ENCODE data around the gene OXGR1. TPM values are rescaled to one million over a fixed set of nuclear protein-coding genes. Genes with fewer than 3 reads are reported as not detected.
"Not testable (repeated sequence)": the region's sequence is repeated elsewhere in the genome, so short reads cannot be mapped to it uniquely, and the experiment has no call there.

Gene OXGR1
- not detected for polyA plus RNA-seq (2012; ENCODE audit: missing spikeins)

DNA sequence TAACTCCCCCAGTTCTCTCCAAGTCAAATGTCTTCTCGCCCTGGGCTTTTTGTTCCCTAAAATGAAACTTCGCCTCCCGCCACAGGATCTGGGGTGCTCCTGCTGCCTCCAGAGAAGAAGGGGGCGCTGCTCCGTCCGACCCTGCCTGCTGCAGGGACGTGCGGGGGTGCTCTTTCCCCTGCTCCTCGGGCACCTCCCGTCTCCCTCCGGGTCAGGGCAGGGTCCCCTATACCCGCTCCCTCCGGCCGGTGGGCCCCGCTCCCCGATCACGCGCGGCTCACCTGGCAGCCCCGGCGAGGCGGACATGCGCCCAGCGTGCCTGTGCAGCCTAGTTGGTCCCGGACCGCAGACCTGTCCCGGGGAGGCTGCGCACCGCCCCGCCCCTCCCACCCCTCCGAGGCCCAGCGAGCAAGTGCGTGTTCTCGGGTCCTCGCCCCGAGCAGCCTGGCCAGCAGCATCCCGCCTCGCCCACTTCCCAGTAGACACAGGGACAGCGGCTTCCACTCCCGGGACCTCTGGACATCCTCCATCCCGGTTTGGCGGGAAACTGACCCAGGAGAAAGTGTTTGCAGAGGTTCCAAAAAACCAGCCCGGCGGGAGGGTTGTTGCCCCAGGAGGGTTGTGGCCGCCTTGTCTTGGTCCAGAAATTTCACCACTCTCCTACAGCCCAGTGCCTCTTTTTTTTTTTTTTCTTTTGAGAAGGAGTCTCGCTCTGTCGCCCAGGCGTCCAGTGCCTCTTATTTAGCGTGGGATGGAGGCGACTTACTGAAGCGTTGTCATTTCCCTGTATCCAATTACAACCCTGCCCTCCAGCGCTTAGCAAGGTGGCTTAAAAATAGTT, at the start of gene OXGR1:
Gene OXGR1, minus strand, starts transcription at position 460 of the 841 bp plus-strand sequence. CDS start 6,717 bp downstream, outside the sequence.
- no peak for FAIRE-seq
- DNase-seq (ENCODE audit: insufficient read length): no peak
- TF ChIP-seq POLR2A (IDR thresholded peaks at IDR 0.05; ENCODE audit: low read depth, low read length) (no peak), POLR2AphosphoS5 (IDR thresholded peaks at IDR 0.05; ENCODE audit: low read depth, low read length) (no peak), TAF1 (IDR thresholded peaks at IDR 0.05; ENCODE audit: borderline replicate concordance, low read depth, low read length) (no peak)

DNA sequence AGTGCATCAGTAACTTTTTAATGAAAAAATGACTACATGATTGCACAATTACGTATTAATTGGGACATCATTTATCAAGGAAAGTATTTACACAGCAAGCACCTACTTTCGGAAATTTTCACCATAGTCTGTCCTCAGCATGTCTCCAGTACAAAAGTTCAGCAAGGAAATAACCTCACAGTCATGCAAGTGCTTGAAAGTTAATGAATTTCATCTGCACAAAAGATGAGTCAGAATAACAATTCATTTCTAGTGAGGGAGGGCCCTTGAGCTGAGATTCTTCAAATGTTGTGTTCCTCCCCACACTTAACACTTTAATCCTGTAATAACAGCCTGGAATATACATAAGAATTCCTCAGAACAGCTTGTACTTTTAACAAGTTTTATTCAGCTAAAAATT, 49.0 kb upstream of the OXGR1 start:
- DNase-seq (ENCODE audit: insufficient read length): no peak
- no peak for FAIRE-seq
- TF ChIP-seq POLR2AphosphoS5 (IDR thresholded peaks at IDR 0.05; ENCODE audit: low read depth, low read length): no peak
- TF ChIP-seq POLR2A (IDR thresholded peaks at IDR 0.05; ENCODE audit: low read depth, low read length): no peak
- TF ChIP-seq TAF1 (IDR thresholded peaks at IDR 0.05; ENCODE audit: borderline replicate concordance, low read depth, low read length): no peak

DNA sequence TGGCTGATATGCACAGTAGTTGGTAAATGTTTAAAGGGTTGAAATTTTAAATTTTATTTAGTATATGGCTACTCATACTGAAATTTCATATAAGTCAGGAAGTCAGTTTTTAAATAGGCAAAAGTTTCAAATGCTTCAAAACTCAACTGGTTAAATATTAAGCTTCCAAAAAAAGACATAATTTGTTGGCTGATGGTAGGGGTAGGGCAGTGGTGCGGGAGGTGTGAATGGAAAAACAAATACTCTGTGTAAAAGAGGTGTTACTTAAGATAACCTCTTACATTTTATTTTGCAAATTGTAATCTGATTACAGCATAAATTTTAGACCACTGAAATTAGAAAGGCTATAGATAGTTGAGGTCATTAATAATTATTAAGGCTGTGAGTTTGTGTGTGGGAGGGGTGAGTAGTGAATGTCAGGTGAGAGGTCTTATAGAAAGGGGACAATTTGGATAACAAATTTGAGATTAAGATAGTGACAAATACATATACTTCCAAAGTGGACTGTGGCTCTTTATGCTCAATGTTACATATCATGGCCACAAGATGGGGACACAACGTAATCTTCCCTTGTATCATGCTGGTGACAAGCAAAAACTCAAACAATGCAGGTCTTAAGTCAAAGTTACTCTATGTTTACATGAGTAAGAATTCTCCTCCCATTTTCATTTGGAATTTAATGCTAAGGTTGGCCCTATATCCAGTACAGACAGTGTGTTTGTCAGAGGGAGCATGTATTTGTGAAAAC, 36.6 kb upstream of the OXGR1 start:
- no peak for TF ChIP-seq TAF1 (IDR thresholded peaks at IDR 0.05; ENCODE audit: borderline replicate concordance, low read depth, low read length)
- TF ChIP-seq POLR2A (IDR thresholded peaks at IDR 0.05; ENCODE audit: low read depth, low read length): no peak
- no peak for TF ChIP-seq POLR2AphosphoS5 (IDR thresholded peaks at IDR 0.05; ENCODE audit: low read depth, low read length)
- DNase-seq (ENCODE audit: insufficient read length) (no peak), FAIRE-seq (no peak)

DNA sequence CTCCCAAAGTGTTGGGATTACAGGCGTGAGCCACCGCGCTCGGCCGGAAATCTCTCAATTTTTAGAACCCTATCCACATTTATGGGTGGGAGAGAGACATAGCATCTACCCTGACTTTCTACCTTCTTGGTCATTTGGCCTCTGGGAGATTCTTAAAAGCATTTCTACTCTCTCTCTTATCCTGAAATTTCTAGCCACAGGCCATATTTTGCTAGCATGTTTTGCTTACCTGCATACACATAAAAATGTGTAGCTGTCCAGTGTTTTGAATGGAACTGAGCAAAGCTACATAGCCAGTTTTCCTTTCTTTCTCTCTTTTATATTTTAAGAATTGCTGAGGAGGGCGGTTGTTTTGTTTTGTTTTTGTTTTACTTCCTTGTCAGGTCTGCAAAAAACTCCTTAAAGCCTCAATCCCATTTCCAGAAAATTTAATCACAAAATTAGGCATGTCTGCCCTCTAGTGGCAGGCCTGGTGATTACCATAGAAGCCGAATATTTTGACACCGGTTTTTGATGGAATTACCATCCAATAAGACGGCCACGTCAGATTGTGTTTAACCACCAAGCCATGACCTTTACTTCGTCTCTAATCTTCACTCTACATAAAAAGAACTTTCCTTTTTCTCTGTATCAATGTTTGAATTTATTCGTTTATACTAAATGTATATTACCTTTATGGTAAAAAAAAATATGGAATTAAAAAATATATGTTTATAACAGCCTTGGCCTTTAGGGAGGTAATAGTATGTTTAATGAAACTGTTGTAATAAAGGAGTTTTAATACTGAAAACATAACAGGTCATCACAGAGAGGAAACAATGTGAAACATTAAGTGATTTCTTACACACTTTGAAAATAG, 34.4 kb upstream of the OXGR1 start:
- FAIRE-seq: peak; percentile 53
- TF ChIP-seq POLR2A (IDR thresholded peaks at IDR 0.05; ENCODE audit: low read depth, low read length): no peak
- no peak for TF ChIP-seq POLR2AphosphoS5 (IDR thresholded peaks at IDR 0.05; ENCODE audit: low read depth, low read length)
- no peak for TF ChIP-seq TAF1 (IDR thresholded peaks at IDR 0.05; ENCODE audit: borderline replicate concordance, low read depth, low read length)
- no peak for DNase-seq (ENCODE audit: insufficient read length)

DNA sequence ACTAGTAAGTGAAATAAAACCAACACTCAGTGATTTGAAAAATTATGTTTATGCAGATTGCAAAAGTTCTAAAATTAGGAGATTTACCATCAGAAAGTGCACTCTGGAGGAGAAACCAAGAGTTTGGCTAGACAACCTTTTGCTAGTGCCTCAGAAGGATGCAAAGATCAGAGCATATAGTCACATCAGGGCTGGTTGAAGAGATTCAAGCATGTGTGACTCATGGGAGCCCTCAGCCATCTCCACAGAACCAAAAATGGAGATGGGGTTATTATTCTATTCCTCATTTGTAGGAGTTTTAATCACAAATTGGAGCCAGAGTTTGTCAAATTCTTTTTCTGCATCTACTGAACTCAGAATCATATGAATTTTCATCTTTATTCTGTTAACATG, 32.9 kb upstream of the OXGR1 start:
- no peak for FAIRE-seq
- TF ChIP-seq POLR2AphosphoS5 (IDR thresholded peaks at IDR 0.05; ENCODE audit: low read depth, low read length): no peak
- TF ChIP-seq POLR2A (IDR thresholded peaks at IDR 0.05; ENCODE audit: low read depth, low read length): no peak
- TF ChIP-seq TAF1 (IDR thresholded peaks at IDR 0.05; ENCODE audit: borderline replicate concordance, low read depth, low read length): no peak
- no peak for DNase-seq (ENCODE audit: insufficient read length)

DNA sequence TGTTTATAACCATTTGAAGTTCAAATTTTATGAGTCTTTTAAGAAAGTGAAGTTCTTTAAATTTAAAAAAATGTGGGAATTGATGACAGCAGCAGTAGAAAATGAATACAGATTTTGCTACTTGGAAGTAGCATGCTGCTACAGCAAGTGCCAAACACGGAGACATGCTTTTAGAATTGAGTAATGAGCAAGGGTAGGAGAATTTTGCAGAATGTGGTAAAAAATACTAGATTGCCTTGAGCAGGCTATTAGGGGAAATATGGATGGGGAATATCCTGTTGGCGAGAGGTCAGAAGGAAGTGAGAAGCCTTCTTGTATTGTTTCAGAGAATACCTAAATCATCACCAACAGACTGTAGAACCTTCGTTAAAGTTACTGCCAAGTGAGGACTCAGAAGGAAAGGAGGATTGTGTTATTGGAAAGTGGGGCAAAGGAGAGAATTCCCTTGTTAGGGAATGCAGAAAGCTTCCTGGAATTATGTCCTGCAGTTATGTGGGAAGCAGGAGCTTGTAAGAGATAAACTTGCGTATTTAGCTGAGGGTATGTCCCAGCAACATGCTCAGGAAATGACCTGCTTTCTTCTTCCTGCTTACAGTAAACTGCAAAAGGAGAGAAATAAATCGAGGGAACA, 32.4 kb upstream of the OXGR1 start:
- FAIRE-seq: no peak
- no peak for TF ChIP-seq TAF1 (IDR thresholded peaks at IDR 0.05; ENCODE audit: borderline replicate concordance, low read depth, low read length)
- TF ChIP-seq POLR2A (IDR thresholded peaks at IDR 0.05; ENCODE audit: low read depth, low read length): no peak
- TF ChIP-seq POLR2AphosphoS5 (IDR thresholded peaks at IDR 0.05; ENCODE audit: low read depth, low read length): no peak
- no peak for DNase-seq (ENCODE audit: insufficient read length)

DNA sequence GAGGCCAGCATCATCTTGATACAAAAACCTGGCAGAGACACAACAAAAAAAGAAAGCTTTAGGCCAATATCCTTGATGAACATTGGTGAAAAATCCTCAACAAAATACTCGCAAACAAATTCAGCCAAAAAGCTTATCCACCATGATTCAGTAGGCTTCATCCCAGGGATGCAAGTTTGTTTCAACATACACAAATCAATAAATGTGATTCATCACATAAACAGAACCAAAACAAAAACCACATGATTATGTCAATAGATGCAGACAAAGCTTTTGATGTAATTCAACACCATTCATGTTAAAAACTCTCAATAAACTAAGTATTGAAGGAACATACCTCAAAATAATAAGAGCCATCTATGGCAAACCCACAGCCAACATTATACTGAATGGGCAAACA, 29.5 kb upstream of the OXGR1 start:
- FAIRE-seq: not testable (repeated sequence)

DNA sequence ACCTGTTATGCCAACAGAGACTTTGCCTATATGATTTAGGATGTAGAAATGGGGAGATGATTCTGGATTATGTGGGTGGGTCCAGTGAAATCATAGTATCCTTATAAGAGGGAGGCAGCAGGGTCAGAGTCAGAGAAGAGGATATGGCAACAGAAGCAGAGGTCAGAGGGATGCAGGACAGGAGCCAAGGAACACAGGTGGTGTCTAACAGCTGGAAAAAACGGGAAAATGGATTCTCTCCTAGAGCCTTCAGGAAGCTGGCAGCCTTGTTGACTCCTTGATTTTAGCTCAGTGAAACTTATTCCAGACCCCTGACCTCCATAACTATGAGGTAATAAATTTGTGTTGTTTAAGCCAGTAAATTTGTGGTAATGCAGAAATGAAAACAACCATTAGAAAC, 28.8 kb upstream of the OXGR1 start:
- DNase-seq (ENCODE audit: insufficient read length): no peak
- TF ChIP-seq POLR2A (IDR thresholded peaks at IDR 0.05; ENCODE audit: low read depth, low read length) (no peak), TAF1 (IDR thresholded peaks at IDR 0.05; ENCODE audit: borderline replicate concordance, low read depth, low read length) (no peak), POLR2AphosphoS5 (IDR thresholded peaks at IDR 0.05; ENCODE audit: low read depth, low read length) (no peak)
- FAIRE-seq: no peak

More for the DNA sequence above, 29.5 kb upstream of the OXGR1 start:
- not testable (repeated sequence) for DNase-seq (ENCODE audit: insufficient read length)

DNA sequence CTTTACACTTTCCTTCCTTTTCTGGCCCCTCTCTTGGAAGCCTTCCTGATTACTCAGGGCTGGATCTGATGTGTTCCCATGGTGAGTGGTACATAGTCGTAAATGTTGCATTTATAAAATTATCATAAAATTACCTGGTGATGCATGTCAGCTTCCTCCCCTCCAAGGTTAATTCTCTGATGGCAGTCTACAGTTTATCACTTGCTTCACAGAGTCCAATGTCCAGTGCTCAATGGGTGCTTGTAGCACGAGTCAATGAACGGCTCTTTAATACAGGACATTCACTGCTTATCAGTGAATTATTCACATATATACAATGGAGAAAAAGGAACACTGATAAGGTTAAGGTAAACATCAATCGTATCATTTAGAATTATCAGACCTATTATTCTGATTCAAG, 27.0 kb upstream of the OXGR1 start:
- TF ChIP-seq TAF1 (IDR thresholded peaks at IDR 0.05; ENCODE audit: borderline replicate concordance, low read depth, low read length) (no peak), POLR2AphosphoS5 (IDR thresholded peaks at IDR 0.05; ENCODE audit: low read depth, low read length) (no peak), POLR2A (IDR thresholded peaks at IDR 0.05; ENCODE audit: low read depth, low read length) (no peak)
- FAIRE-seq: no peak
- no peak for DNase-seq (ENCODE audit: insufficient read length)

DNA sequence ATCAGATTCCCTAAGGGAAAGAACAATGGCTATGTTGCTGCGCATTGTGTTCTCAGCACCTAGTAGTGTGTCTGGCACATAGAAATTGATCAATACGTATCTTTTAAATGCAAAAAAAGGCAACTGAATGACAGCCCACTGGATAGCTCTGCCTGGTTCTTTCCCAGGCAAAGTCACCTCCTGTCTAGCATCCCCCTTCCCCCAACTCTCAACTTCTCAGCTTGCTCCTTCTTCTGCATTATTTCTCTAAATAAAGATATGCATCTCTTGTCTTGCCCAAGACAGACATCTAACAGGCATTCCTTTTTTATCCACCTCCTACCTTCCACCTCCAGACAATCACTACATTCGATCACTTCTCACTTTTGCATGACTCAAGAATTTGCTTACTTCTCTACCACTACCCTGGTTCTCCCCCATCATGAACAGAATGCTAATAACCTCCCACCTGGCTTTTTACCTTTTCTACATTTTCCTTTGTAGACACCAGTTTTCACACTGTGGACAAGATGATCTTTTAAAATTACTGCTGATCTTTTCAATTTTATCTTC, 26.5 kb upstream of the OXGR1 start:
- no peak for DNase-seq (ENCODE audit: insufficient read length)
- no peak for TF ChIP-seq TAF1 (IDR thresholded peaks at IDR 0.05; ENCODE audit: borderline replicate concordance, low read depth, low read length)
- TF ChIP-seq POLR2A (IDR thresholded peaks at IDR 0.05; ENCODE audit: low read depth, low read length): no peak
- TF ChIP-seq POLR2AphosphoS5 (IDR thresholded peaks at IDR 0.05; ENCODE audit: low read depth, low read length): no peak
- no peak for FAIRE-seq
